ENCODE results near the gene ABR. TPM values are rescaled to one million over a fixed set of nuclear protein-coding genes. Genes with fewer than 3 reads are reported as not detected.
A peak's percentile ranks its signal among the peaks of the same experiment; 100 is the strongest.
"Not testable (repeated sequence)": the region's sequence is repeated elsewhere in the genome, so short reads cannot be mapped to it uniquely, and the experiment has no call there.

Gene ABR
- total RNA-seq, 1 donor from 2014 or later: 207 TPM

GRCh38 chr17:983921-984320 lies 195.9 kb downstream of the ABR start:
- DNase-seq (ENCODE audit: low spot score): no peak

GRCh38 chr17:981292-981658 lies 198.5 kb downstream of the ABR start:
- no peak for DNase-seq (ENCODE audit: low spot score)

GRCh38 chr17:980406-981291 lies 199.1 kb downstream of the ABR start:
- DNase-seq (ENCODE audit: low spot score): peak; percentile 88

- peak; percentile 92 for DNase-seq (ENCODE audit: low spot score)
These were observed 200.0 kb downstream of the ABR start, which contains the start of gene NXN for GRCh38 chr17:979539-980405. TSS of gene NXN (minus strand) at chr17:979776.

- DNase-seq (ENCODE audit: low spot score): no peak
These were observed 200.6 kb downstream of the ABR start for GRCh38 chr17:979212-979538.

GRCh38 chr17:978103-979093 lies 201.4 kb downstream of the ABR start:
- DNase-seq (ENCODE audit: low spot score): no peak

GRCh38 chr17:977166-977565 lies 202.6 kb downstream of the ABR start:
- DNase-seq (ENCODE audit: low spot score): no peak

- DNase-seq (ENCODE audit: low spot score): no peak
These were observed 203.5 kb downstream of the ABR start for GRCh38 chr17:976312-976711.

GRCh38 chr17:975371-975915 lies 204.3 kb downstream of the ABR start:
- DNase-seq (ENCODE audit: low spot score): no peak

- DNase-seq (ENCODE audit: low spot score): not testable (repeated sequence)
These were observed 205.0 kb downstream of the ABR start for GRCh38 chr17:974778-975177.

GRCh38 chr17:973053-973452 lies 206.7 kb downstream of the ABR start:
- no peak for DNase-seq (ENCODE audit: low spot score)

- not testable (repeated sequence) for DNase-seq (ENCODE audit: low spot score)
These were observed 207.9 kb downstream of the ABR start for GRCh38 chr17:971861-972260.

- DNase-seq (ENCODE audit: low spot score): no peak
These were observed 209.4 kb downstream of the ABR start for GRCh38 chr17:970364-970763.

GRCh38 chr17:969811-970355 lies 209.9 kb downstream of the ABR start:
- no peak for DNase-seq (ENCODE audit: low spot score)

- no peak for DNase-seq (ENCODE audit: low spot score)
These were observed 210.7 kb downstream of the ABR start for GRCh38 chr17:968812-969730.

- no peak for DNase-seq (ENCODE audit: low spot score)
These were observed 212.7 kb downstream of the ABR start for GRCh38 chr17:967122-967521.

GRCh38 chr17:965311-965989 lies 214.3 kb downstream of the ABR start:
- DNase-seq (ENCODE audit: low spot score): no peak

GRCh38 chr17:964876-965275 lies 214.9 kb downstream of the ABR start:
- DNase-seq (ENCODE audit: low spot score): no peak

GRCh38 chr17:962670-963069 lies 217.1 kb downstream of the ABR start:
- DNase-seq (ENCODE audit: low spot score): no peak

Measured in ureter (tissue), 1 donor.